Testis (tissue), 5 donors: ENCODE measurements around the gene C10orf67. TPM values are rescaled to one million over a fixed set of nuclear protein-coding genes. Genes with fewer than 3 reads are reported as not detected.
"Not testable (repeated sequence)": the region's sequence is repeated elsewhere in the genome, so short reads cannot be mapped to it uniquely, and the experiment has no call there.

ENCODE experiments used
- DNase-seq: peaks from one replicate; pipeline ENCODE4 v3.0.0-alpha.2; 2019
- H3K27ac ChIP-seq, 2 donors: fragments of 200-600 bp; sonication (generic); one replicate each; pipeline ENCODE4 v1.5.1; 2019
- H3K27me3 ChIP-seq: fragments of 200-600 bp; sonication (generic); one replicate; pipeline ENCODE4 v1.5.1; 2019
- H3K36me3 ChIP-seq: fragments of 200-600 bp; sonication (generic); one replicate; pipeline ENCODE4 v1.5.1; 2017; ENCODE audit warnings: low read depth; ENCODE audit errors: missing control alignments
- H3K4me1 ChIP-seq: fragments of 200-600 bp; sonication (generic); one replicate; pipeline ENCODE4 v1.5.1; 2019
- H3K4me3 ChIP-seq, 2 donors: fragments of 200-600 bp; sonication (generic); one replicate each; pipeline ENCODE4 v1.5.1; 2017 to 2019
- H3K9me3 ChIP-seq: fragments of 200-600 bp; sonication (generic); one replicate; pipeline ENCODE4 v1.5.1; 2017
- CTCF ChIP-seq, 3 experiments: fragments of 450-650 bp in 2 of 3; fragments of 200-600 bp in 1 of 3; sonication (generic) in 1 of 3; IDR thresholded peaks; one replicate each; pipeline ENCODE4 v1.5.1; 2016 to 2019; ENCODE audit warnings: antibody characterized with exemption in 3 of 3, mild to moderate bottlenecking in 2 of 3, moderate library complexity in 1 of 3
- POLR2A ChIP-seq: fragments of 450-650 bp; IDR thresholded peaks from one replicate; pipeline ENCODE4 v1.6.1; 2017; ENCODE audit warnings: antibody characterized with exemption, mild to moderate bottlenecking, moderate library complexity
- WGBS, 2 donors: methylation state at CpG; one replicate each; pipeline ENCODE4 v1.1.5; 2018; 5-methylcytosine and 5-hydroxymethylcytosine counted together
- intact Hi-C: fragments of 100-400 bp; cut with DNase I; formaldehyde crosslinking; loops from one replicate; pipeline ENCODE4 v1.15.1; 2023; ENCODE audit warnings: low total_unique reads
- long read RNA-seq, 2 donors: transcript quantifications; one replicate each; lab custom pipeline, GENCODE V29; 2026
- polyA plus RNA-seq: library from polyadenylated mRNA; stranded (reverse); fragments of 350-450 nt; fragmentation: Illumina TruSeq; extraction: RNeasy Lipid Tissue Mini Kit (QIAGEN cat#74804); gene quantifications from one replicate; pipeline ENCODE4 v1.2.3, GENCODE V29; 2014; ENCODE audit warnings: low read depth, low replicate concordance; ENCODE audit not compliant: insufficient read depth
- total RNA-seq, 2 donors: library from RNA; depleted of rRNA; stranded (reverse); fragments of >200 nt; gene quantifications; one replicate each; pipeline ENCODE4 v1.2.3, GENCODE V29; 2016

The C10orf67 gene
- 1 to 10 TPM; 3.0 to 7.1 TPM for total RNA-seq
- 11.1 TPM for polyA plus RNA-seq
- long read RNA-seq, donor 1, partial matches to known transcripts, result 0 of 1 reads
- long read RNA-seq, donor 1, other reads (novel, unspliced or antisense), result 0 of 1 reads
- long read RNA-seq, donor 2, partial matches to known transcripts, result 37 of 37 reads
- long read RNA-seq, donor 2, other reads (novel, unspliced or antisense), result 0 of 37 reads

- 0% methylated on average over 18 to 31 of the region's 31 CpGs for WGBS, 2 donors
- H3K9me3 ChIP-seq, result no peaks in the 10 kb centered on the region
- intact Hi-C loops, result no loop called here
Measured at GRCh38 chr10:23344241-23344841, at the start of gene C10orf67. Gene C10orf67, minus strand, starts transcription at chr10:23344797. Its CDS starts 23 bp downstream, at chr10:23344774.

GRCh38 chr10:23391821-23392220 lies 47.2 kb upstream of the C10orf67 start:
- Histone ChIP-seq H3K9me3 (no peaks in the 10 kb centered on the region), H3K36me3 (no peaks in the 10 kb centered on the region), H3K27ac (no peak overlapping the region), H3K4me1 (no peaks in the 10 kb centered on the region), H3K27me3 (no peaks in the 10 kb centered on the region), H3K4me3 (no peak overlapping the region)
- intact Hi-C loops, result no loop called here
- no peak for DNase-seq
- TF ChIP-seq POLR2A, result no peak
- no peak for TF ChIP-seq CTCF (IDR thresholded peaks at IDR 0.05)
- 95 to 98% methylated on average over 2 of the region's 2 CpGs for WGBS, 2 donors

More at GRCh38 chr10:23344241-23344841, at the start of gene C10orf67:
- TF ChIP-seq CTCF (IDR thresholded peaks at IDR 0.05) (no peak), POLR2A (no peak)
- Histone ChIP-seq H3K36me3 (no peaks in the 10 kb centered on the region), H3K4me3 (peak within 1 kb of the TSS; percentile 54 to 64), H3K4me1 (peaks cover 4% of the 10 kb centered on the region), H3K27ac (no peak within 1 kb of the TSS), H3K27me3 (no peaks in the 10 kb centered on the region)
- peak; percentile 39 for DNase-seq

- TF ChIP-seq CTCF (IDR thresholded peaks at IDR 0.05) (no peak), POLR2A (no peak)
- 83 to 90% methylated on average over 4 of the region's 4 CpGs for WGBS, 2 donors
Measured at GRCh38 chr10:23390809-23391208, 46.2 kb upstream of the C10orf67 start.

GRCh38 chr10:23390408-23390807 lies 45.8 kb upstream of the C10orf67 start:
- WGBS, 2 donors, result 86 to 88% methylated on average over 10 of the region's 10 CpGs
- H3K4me3 ChIP-seq, DNase-seq, H3K36me3 ChIP-seq, H3K27ac ChIP-seq, intact Hi-C loops, H3K4me1 ChIP-seq, H3K9me3 ChIP-seq, H3K27me3 ChIP-seq: not testable (repeated sequence)

More at GRCh38 chr10:23390809-23391208, 46.2 kb upstream of the C10orf67 start:
- no peaks in the 10 kb centered on the region for H3K36me3 ChIP-seq
- no peak overlapping the region for H3K27ac ChIP-seq
- intact Hi-C loops, result no loop called here
- H3K9me3 ChIP-seq, result no peaks in the 10 kb centered on the region
- no peak overlapping the region for H3K4me3 ChIP-seq
- H3K27me3 ChIP-seq, result no peaks in the 10 kb centered on the region
- H3K4me1 ChIP-seq, result no peaks in the 10 kb centered on the region
- DNase-seq, result no peak

- DNase-seq, H3K27me3 ChIP-seq, H3K36me3 ChIP-seq, H3K27ac ChIP-seq, H3K9me3 ChIP-seq, H3K4me1 ChIP-seq, H3K4me3 ChIP-seq, intact Hi-C loops: not testable (repeated sequence)
- 93 to 94% methylated on average over 3 of the region's 3 CpGs for WGBS, 2 donors
Measured at GRCh38 chr10:23387516-23387915, 42.9 kb upstream of the C10orf67 start.

- Histone ChIP-seq H3K27ac (no peak overlapping the region), H3K9me3 (no peaks in the 10 kb centered on the region), H3K4me1 (no peaks in the 10 kb centered on the region), H3K4me3 (no peak overlapping the region), H3K27me3 (no peaks in the 10 kb centered on the region), H3K36me3 (no peaks in the 10 kb centered on the region)
- intact Hi-C loops, result no loop called here
- no peak for DNase-seq
- WGBS, 2 donors, result 87 to 92% methylated on average over 3 of the region's 3 CpGs
- no peak for TF ChIP-seq CTCF (IDR thresholded peaks at IDR 0.05)
- no peak for TF ChIP-seq POLR2A
Measured at GRCh38 chr10:23386052-23386451, 41.5 kb upstream of the C10orf67 start.
